HG03354 (cell line): ENCODE data around the gene MC3R.

ENCODE experiments used
- ATAC-seq: cut with Tn5 transposase; IDR thresholded peaks from one replicate; pipeline ENCODE4 v1.9.1; 2021; ENCODE audit warnings: mild to moderate bottlenecking; ENCODE audit not compliant: unreplicated experiment, poor library complexity, severe bottlenecking

MC3R gene

DNA sequence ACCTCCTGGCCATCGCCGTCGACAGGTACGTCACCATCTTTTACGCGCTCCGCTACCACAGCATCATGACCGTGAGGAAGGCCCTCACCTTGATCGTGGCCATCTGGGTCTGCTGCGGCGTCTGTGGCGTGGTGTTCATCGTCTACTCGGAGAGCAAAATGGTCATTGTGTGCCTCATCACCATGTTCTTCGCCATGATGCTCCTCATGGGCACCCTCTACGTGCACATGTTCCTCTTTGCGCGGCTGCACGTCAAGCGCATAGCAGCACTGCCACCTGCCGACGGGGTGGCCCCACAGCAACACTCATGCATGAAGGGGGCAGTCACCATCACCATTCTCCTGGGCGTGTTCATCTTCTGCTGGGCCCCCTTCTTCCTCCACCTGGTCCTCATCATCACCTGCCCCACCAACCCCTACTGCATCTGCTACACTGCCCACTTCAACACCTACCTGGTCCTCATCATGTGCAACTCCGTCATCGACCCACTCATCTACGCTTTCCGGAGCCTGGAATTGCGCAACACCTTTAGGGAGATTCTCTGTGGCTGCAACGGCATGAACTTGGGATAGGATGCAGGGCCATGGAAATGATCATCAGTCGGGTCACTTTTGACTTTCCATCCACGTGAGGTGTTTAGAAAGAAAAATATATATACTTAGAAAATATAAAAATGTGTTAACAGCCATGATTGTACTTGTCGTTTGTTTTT is 868 bp downstream of the MC3R start:
- peak; percentile 66 for ATAC-seq

- no peak for ATAC-seq
Observed at GRCh38 chr20:56249956-56250355, 1.4 kb downstream of the MC3R start.

DNA sequence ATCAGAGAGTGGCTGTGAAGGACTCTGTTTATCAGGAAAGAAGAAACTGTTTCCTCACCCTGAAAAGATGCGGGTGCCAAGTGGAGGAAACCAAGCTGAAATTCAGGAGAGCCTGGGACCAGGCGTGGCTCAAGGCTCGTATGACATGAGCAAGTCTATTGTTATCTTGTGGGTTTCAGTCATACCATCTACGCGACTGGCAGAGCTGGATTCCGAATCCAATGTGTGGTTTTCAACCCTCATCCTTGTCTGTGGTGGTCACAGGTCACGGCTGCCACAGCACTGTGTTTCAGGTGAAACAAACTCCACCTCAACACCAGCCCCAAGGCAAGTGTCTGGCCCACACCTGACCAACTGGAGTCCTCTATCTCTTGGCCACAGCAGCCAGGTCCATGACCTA is 9.1 kb downstream of the MC3R start:
- no peak for ATAC-seq

DNA sequence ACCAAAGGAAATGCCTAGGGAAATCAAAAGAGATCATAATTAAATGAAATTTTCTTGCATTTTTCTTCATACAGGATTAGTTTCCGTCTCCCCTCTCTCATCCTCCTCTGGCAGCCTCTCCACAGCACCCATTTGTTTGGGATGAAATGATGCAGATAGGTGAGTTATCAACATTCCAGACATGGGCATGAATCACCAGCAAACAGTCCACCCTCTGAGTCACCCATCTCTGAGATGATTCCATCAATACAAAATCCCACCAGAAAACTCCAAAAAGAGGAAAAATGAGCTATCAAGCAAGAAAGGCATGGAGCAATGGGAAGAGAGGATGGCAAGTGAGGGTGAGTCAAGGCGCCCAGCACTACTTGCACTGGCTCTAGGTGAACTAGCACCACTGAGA is 11.4 kb downstream of the MC3R start:
- ATAC-seq = no peak

DNA sequence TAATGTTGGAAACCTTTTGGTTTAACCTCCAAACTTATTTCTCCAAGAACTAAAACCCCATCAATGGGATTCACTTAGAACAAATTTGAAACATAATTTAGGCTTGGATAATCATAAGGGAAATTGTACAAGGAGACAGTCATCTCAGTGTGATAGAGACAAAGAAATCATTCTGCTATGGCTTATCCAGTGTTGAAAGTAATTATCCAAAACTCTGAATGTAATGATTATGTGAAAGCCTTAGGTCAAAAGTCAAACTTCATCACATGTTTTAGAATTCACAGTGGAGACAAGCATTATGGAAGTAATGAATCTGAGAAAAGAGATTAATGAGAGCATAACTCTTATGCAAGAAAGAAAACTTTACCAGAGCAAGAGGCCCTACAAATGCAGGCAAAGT is 20.0 kb downstream of the MC3R start:
- ATAC-seq = no peak

- ATAC-seq = no peak
Observed at GRCh38 chr20:56271974-56272373, 23.4 kb downstream of the MC3R start.

DNA sequence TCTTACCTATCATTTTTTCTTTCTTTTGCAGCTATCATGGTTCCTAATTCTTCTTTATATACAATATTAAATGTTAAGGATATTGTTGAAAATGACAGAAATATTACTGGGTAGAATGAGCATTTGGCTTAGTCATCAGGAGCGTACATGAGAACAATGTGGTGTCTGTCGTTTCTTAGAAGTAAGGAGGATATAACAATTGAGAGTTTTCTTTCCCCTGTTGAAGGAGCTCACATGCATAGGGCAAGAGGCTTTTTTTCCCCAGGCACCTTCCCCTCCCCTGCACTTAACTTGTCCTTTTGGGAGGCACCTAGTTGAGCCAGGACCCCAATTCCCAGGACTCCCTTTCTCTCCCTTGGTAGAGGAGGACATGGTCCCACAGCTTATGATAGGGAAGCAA is 25.0 kb downstream of the MC3R start:
- no peak for ATAC-seq

- no peak for ATAC-seq
Observed at GRCh38 chr20:56274156-56274555, 25.6 kb downstream of the MC3R start.

DNA sequence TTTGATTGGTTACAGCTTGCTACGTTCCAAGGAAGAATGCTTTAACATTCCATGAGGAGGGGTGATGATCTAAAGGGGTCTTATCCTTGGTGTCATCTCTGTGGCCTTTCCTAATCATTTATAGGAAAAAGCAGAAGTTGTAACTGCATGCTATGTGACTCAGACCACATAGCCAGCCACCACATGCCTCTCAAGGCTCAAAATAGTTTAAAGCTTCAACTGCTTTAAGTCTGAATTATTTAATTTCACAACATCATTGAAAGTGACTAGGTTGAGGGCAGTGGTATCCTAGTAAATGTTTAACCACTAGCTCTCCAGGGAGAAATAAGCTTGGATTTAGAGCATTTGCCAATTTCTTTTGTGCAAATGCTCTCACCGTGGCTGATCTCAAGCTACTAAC is 29.7 kb downstream of the MC3R start:
- no peak for ATAC-seq

GRCh38 chr20:56285496-56285895 is 37.0 kb downstream of the MC3R start:
- ATAC-seq = no peak

GRCh38 chr20:56289652-56290051 is 41.1 kb downstream of the MC3R start:
- no peak for ATAC-seq

DNA sequence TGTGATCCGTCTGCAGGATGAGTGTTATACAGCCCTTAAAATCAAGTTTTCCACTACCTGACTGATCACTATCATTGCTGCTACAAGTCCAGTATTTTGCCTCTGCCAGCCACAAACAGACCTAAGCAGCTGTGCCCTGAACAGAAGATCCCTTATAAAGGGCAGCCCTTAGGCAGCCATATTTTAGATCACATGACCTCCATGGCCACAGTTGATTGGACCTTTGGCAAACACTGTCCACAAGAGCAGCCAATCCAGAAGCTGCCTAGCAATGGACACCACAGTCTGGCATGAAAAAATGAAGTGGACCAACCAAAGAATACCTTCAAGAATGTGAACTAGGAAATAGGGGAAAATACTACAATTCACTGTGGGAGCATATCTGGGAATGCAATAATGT is 50.8 kb downstream of the MC3R start:
- no peak for ATAC-seq
